GM19239 (cell line): ENCODE results near the gene PAGE5.

ENCODE experiments used
- DNase-seq: peaks from one replicate; pipeline ENCODE4 v3.0.0; 2011; ENCODE audit warnings: low spot score; ENCODE audit not compliant: insufficient read length
- FAIRE-seq: peaks from 2 replicates; lab custom pipeline; 2011; peaks lifted over from hg19 to GRCh38; lab: Jason Lieb, UNC

PAGE5 gene

GRCh38 chrX:55220119-55220794 is at the start of gene PAGE5:
TSS of gene PAGE5 (plus strand) at chrX:55220346. CDS start at chrX:55221383, 1,037 bp downstream.
- DNase-seq (no peak), FAIRE-seq (no peak)

- FAIRE-seq (no peak), DNase-seq (no peak)
Observed at GRCh38 chrX:55187281-55187680, 32.9 kb upstream of the PAGE5 start.

- DNase-seq (no peak), FAIRE-seq (no peak)
Observed at GRCh38 chrX:55196688-55197087, 23.5 kb upstream of the PAGE5 start.

- no peak for DNase-seq
- FAIRE-seq = no peak
Observed at GRCh38 chrX:55201930-55202579, 18.1 kb upstream of the PAGE5 start.

GRCh38 chrX:55206162-55206941 is 13.8 kb upstream of the PAGE5 start:
- FAIRE-seq (no peak), DNase-seq (no peak)

GRCh38 chrX:55210931-55211677 is 9.0 kb upstream of the PAGE5 start:
- no peak for DNase-seq
- FAIRE-seq = no peak

GRCh38 chrX:55213381-55213780 is 6.8 kb upstream of the PAGE5 start:
- DNase-seq (no peak), FAIRE-seq (no peak)

- DNase-seq (no peak), FAIRE-seq (no peak)
Observed at GRCh38 chrX:55240788-55241340, 20.7 kb downstream of the PAGE5 start.

GRCh38 chrX:55253528-55253927 is 33.4 kb downstream of the PAGE5 start:
- FAIRE-seq = no peak
- DNase-seq = no peak

GRCh38 chrX:55260806-55261205 is 40.7 kb downstream of the PAGE5 start:
- no peak for FAIRE-seq

GRCh38 chrX:55264816-55265215 is 44.7 kb downstream of the PAGE5 start, which contains the start of gene PAGE3:
TSS of gene PAGE3 (minus strand) at chrX:55264916. CDS start at chrX:55263903, 1,013 bp downstream.
- FAIRE-seq (no peak), DNase-seq (no peak)

More at GRCh38 chrX:55260806-55261205, 40.7 kb downstream of the PAGE5 start:
- no peak for DNase-seq
